Fibroblast of gingiva (primary cell): ENCODE measurements around the gene DLX1.
"Not testable (repeated sequence)": the region's sequence is repeated elsewhere in the genome, so short reads cannot be mapped to it uniquely, and the experiment has no call there.

ENCODE experiments used
- DNase-seq: peaks from one replicate; pipeline ENCODE4 v3.0.0-alpha.2; 2011; ENCODE audit warnings: low read depth

Gene DLX1

GRCh38 chr2:172114579-172114978, 29.3 kb downstream of the DLX1 start:
- no peak for DNase-seq

- no peak for DNase-seq
These were observed 30.8 kb downstream of the DLX1 start for GRCh38 chr2:172116107-172116506.

GRCh38 chr2:172119089-172119488, 33.8 kb downstream of the DLX1 start:
- peak; percentile 67 for DNase-seq

- DNase-seq: no peak
These were observed 34.8 kb downstream of the DLX1 start for GRCh38 chr2:172120118-172120517.

GRCh38 chr2:172128484-172128883, 43.2 kb downstream of the DLX1 start:
- peak; percentile 62 for DNase-seq

GRCh38 chr2:172129404-172129803, 44.1 kb downstream of the DLX1 start:
- DNase-seq: no peak

- no peak for DNase-seq
These were observed 46.6 kb downstream of the DLX1 start for GRCh38 chr2:172131713-172132555.

GRCh38 chr2:172134270-172134669, 49.0 kb downstream of the DLX1 start:
- no peak for DNase-seq

GRCh38 chr2:172135446-172135845, 50.1 kb downstream of the DLX1 start:
- DNase-seq: no peak

- DNase-seq: no peak
These were observed 51.8 kb downstream of the DLX1 start for GRCh38 chr2:172137109-172137508.

- DNase-seq: no peak
These were observed 52.6 kb downstream of the DLX1 start for GRCh38 chr2:172137943-172138342.

GRCh38 chr2:172138727-172139126, 53.4 kb downstream of the DLX1 start:
- DNase-seq: not testable (repeated sequence)
